SKM-1 treated with dmso at 0.1 percent for 144 hours (cell line): ENCODE results near the gene ANXA6.

Experiments used
- DNase-seq: peaks from one replicate; lab custom pipeline; 2025; ENCODE audit not compliant: unreplicated experiment; lab: John Stamatoyannopoulos, UW

ANXA6 gene

DNA sequence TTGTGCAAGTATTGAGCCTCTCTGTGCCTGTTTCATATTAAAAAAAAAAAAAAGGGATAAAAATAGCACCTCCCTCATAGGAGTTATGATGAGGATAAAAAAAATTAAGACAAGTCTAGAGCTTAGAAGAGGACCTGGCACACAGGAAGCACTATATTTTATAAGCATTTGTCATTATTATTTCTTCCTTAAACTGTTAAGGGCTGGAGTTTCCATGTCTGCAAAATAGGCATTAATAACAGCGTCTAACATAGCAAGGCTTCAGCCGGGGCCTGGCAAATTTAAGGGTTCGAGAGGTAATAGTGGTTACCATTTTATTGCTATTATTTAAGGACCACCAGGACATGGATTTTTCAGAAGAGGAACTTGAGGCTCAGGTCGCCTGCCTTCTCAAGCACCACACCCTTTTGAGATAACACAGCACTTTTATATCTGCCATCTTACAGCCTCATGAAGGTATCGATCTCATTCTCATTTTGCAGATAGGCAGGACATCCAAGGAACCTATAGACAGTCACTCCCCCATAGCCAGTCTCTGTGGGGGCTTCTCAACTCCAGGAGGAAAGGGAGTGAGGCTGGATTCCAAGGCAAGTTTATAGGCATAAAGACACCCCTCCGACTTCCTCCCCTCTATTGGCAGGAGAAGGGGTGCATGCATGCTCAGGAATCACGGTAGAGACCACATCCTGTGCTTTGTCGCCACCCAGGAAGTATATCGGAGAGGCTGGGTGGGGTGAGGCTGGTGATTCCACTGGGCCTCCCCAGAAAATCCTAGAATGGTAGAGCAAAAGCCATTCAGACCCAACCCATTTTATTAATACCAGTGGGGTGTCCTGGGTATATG, 2.4 kb downstream of the ANXA6 start:
- no peak for DNase-seq

DNA sequence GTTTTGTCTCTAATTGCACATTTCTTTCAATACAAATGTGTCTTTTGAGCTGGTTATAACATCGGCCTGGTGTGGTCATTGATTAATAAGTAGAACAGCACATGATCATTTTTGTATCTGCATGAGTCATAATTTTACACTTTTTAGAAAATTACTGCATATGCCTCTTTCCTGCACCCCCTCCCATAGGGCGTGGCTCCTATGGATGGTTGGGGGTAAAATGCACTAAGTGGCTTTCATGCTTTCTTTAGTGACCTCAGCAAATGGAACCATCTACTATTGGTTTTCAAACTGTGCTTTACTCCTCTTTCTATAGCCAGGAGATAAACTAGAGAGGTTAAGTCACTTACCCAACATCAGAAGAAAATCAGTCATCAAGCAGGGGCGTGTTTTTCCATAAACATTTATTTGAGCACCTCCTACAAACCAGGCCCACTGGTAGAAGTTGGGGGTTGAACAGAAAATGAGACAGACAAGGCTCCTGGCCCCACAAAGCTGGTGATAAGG, 3.8 kb downstream of the ANXA6 start:
- no peak for DNase-seq

DNA sequence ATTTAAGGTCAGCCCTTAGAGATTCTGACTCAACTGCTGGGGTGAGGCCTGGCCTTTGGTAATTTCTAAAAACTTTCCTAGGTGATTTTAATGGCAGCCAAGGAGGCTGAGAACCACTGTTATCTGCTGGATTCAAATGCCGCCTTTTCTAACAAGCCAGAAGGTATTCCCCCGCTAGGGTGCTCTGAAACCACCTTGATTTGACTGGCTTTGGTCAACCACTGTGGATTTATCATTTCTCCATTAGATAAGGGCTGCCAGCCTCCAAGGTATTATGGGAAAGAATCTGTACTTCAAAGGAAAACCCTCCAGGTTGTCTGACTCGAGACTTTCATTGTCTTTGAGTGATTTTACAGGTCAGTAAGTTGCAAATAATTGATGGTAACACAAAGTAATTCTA, 4.3 kb downstream of the ANXA6 start:
- DNase-seq, result no peak

DNA sequence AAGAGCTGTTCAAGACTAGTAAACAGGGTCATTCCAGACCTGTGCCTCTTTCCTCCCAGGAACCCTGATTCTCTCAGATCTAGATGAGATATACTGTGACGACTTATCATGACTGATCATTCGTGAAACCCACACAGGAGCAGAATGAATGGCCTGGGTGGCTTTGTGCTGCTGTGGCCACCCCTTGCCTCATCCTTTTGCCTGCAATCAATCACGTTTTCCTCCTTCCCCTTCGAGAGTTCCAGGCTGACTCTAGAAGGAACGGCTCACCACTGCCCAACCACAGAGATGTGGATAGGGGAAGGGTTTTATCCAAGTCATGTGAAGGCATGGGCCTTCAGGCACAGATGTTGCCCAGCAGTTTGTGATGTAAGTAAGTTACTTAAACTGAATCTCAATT, 5.8 kb downstream of the ANXA6 start:
- DNase-seq, result peak; percentile 93

DNA sequence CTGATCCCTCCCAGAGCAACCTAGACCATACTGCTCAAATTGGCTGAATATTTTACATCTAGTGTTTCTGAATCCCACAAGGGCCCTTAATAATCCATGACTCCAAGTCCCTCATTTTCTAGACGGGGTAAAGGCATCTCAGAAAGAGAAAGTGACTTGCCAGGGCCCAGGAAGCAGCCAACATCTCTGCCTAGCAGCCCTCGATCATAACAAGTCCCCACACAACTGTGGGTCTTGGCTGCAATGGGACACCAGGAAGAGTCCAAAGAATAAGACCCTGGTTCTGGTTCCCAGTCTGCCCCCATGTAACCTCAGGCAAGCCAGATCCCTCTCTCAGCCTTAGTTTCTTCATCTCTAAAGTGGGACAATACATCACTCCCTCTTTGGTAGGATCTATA, 6.3 kb downstream of the ANXA6 start:
- DNase-seq, result no peak

DNA sequence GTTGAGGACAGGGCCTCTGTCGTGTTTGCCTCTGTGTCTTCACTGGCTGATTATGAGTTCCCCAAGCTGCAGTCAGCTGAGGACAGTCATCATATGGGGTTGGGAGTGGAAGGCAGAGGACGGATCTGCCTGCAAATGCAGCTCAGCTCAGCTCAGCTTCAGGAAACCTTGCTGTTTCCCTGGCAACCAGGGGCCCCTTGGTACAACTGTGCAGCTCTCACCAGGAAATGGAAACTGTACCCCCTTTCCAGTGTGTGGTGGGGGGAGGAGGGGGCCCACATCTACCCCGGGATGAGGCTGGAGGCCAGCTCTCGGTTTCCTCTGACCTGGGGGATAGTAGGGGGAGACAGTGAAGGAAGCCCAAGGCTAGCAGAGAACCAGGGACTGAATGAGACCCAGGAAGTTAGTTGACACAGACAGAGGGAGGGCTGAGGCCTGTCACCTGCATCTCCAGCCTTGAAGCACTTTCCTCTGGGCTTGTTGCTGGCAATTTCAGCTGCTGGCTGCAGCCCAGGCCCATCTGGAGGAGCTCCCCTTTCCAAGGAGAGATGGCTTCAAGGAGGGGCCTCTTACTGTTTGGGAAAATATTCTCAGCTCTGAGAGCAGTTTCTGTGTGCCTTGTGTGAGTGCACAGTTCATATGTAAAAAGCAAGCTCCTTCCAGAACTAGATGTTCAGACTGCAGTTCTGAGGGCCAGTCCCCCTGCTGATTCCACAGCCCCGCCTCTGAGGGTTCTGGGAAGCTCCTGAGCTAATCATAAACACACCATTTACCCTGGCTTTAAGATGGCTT, 6.9 kb downstream of the ANXA6 start:
- peak; percentile 89 for DNase-seq

DNA sequence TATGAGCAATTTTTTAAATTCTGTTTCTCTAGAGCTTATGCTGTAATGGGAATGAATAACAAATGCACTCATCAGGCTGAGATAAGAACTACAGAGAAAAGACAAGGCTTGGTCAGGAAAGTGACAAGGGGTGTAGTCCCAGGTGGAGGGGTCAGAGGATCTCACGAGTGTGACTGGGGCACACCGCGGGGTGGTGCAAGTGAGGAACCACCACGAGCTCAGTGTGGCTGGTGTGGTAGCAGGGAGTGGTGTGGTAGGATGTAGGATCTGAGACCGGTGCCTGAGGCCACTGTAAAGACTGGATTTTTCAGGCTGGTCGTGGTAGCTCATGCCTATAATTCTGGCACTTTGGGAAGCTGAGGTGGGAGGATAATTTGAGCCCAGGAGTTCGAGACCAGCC, 9.0 kb downstream of the ANXA6 start:
- DNase-seq, result no peak

DNA sequence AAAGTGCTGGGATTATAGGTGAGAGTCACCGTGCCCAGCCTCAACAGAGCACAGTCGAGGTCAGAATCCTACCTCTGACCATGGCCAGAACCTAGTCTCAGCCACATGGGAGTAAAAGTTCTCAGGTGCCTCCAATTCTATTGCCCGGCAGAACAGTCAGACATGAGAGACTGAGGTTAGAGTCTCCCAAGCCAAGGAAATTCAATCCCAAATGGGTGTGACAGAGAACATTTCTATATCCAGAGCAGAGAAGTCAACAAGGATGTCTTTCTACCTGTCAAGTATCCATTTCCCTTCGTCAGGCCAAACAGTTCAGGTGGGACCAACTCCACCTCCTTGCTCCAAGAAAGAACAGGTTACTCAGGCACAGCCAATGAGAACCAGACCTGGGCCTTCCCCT, 10.5 kb downstream of the ANXA6 start:
- DNase-seq, result no peak

DNA sequence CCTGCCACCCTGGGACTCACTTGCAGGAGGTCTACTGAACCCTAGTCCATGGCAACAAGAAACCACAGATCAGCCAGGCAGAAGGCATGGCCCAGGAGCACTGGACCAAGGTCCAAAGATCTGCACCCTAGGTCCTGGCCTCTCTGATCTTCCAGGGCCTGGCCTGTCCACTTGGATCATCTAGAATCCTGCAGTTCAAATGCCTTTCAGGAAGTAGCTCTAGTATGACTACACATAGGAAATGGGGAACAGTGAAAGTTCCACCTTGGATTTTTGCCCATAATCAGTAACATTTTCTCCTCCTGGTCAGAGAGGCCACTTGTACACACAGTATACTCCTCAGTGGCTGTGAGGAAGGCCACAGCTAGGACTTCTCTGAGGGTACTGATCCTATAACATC, 11.5 kb downstream of the ANXA6 start:
- no peak for DNase-seq

DNA sequence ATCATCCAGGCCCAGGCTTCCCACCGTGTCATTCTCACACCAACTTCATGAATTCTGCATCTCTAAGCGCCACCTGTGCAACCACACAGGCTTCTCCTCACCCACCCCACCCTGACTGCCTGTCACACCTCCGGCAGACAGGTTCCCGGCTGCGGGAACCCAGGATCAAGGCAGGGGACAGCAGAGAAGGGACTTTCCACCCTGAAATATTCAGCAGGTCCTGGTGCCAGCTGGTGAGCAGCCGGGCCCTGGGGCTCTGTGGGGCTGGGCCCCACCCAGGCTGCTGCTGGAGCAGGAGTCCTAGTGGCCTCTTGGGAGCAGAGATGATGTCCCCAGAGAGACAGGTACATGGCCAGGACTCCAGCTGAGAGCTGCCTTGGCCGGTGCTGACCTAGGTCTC, 12.7 kb downstream of the ANXA6 start:
- no peak for DNase-seq

DNA sequence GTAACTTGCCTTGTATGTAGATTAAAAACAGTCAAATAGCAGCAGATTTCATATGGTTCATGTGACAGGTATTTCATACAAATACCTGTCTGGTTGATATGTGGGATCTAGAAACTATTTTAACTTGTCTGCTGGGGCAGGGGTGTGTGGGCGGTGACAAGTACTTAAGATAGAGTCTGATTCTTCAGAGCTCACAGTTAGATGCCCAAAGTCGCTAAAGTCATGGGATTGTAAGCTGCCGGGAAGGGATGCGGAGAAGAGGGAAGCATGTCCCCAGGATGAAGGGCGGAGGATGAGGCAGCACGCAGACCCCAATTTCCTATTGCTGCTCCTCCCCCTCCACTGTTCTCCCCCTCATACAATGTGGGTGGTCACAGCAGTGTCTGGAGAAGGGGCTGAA, 13.3 kb downstream of the ANXA6 start:
- no peak for DNase-seq

DNA sequence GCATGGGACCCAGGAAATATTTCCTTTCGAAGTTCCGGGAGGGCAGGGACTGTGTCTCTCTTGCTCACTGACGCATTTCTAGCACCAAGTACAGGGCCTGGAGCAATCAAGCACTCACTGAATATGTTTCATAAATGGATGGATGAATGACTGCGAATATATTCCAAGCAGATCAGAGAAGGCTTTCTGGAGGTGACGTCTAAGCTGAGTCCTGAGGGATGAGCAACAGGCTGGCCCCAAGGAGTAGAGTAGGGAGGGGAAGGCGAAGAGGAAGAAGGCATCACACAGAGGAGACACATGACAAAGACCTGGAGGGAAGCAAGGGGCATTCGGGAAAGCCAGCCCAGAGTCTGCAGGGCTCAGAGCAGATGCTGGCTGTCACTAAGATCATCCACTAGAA, 13.9 kb downstream of the ANXA6 start:
- no peak for DNase-seq

DNA sequence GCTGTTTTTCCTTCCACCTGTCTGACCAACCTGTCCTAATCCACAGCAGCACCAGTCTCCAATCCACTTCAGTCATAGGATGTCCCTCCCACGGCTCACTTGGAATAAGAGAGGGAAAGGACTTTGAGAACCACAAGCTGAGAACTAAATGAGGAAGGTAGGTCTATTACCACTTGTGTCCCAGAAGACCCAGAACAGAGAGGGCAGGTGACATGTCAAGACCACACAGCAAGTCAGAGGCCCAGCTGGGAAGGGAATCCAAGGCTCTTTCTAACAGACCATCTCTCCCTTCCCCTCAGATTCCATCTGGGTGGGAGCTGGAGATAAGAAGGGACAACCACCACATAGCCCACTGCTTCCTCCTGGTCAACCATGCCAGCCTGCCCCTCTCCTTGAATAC, 14.6 kb downstream of the ANXA6 start:
- no peak for DNase-seq

DNA sequence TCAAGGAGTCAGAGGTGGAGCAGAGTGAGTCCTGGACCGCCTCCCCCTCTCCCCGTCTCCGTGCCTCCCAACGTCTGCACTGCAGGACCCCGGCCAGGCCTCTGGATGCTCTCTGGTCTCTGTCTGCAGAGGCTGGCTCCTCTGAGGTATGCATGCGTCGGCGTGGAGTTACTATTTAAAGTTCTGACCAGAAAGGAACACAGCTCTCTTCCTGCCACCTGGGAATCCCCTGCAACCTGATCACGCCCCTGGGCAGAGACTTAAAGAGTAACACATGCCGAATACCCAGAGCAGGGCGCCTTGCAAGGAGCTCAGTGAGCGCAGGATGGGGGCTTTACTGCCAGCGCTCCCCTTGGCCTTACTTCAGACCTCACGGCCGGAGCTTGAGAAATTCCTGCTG, 16.0 kb downstream of the ANXA6 start:
- DNase-seq, result no peak

DNA sequence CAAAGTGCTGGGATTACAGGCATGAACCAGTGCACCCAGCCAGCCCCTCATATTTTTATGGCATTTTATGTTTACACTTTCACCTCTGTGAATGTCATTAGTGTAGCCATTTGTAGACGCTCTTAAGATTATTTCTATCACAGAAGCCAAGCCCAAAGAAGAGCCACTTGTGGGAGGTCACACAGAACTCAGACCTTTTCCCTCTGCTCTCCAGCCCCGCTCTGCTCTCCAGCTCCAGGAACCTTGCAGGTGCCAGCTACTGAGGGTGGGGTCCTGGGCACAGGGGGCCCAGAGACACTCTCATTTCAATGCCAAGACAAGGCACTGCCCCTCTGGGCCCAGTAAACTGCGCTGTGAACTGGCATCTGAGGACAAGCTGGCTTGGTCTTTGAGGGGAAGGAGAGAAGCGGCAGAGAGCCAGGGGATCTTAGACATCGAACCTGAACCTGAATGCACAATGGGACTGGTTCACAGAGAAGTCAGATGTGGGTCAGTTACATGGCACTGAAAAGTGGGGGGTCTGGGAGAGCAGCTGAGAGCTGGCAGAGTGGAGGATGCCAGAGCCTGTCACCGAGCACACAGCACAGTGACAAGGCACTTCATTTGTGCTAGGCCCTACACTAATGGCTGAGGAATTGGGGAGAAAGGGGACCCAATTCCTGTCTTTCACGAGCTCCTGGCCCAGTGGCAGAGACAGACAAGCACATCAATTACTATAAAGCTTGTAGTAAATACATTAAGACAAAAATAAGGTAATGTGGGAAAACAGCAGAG, 16.7 kb downstream of the ANXA6 start:
- no peak for DNase-seq

DNA sequence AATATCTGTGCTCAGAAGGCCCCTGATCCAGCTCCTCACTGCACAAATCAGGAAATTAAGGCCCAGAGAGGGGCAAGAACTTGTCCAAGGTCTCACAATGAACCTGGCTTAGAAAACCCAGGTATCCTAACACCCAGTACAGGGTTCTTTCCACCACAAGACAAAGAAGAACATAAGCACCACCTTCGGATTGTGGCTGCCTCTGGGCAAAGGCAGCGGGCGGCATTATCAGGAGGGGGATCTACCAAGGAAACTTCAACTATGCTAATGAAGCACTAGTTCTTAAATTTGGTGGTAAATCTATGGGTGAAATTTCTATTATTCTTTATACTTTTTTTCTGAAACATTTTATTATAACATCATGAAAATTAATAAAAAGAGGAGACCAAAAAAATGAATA, 17.9 kb downstream of the ANXA6 start:
- no peak for DNase-seq

DNA sequence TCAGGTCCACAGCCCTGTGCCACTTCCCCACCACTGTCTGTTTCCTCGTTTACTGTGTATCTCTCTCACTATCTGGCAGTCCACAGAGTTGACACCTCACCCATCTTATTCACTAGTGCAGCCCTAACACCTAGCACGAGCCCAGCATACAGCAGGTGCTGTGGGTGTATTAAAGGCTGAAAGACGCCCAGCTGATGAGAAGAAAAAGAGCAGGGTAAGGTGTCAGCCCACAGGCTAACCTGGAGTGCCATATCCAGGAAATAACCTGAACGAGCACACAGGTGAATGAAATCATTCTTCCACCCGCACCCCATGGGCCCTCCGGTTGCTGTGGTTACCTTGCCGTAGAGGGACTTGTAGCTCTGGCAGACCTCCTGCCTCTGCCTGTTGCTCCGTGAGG, 18.6 kb downstream of the ANXA6 start:
- no peak for DNase-seq

DNA sequence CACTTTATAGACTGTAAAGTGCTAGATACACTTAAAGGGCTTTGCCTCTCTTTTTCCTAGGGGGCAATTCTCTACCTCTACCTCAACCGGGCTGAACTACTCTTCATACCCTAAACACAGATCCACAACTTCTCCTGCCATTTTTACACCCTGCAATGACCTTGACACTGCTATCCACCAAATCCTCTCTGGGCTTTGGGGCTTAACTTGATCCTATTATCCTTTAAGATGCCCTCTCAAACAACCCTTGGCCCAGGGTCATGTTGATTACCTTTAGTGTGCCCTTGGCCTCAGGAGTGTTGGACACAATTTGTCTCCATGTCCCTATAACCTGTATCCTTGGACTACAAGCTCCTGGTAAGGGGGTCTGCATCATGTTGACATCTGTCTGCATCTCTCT, 19.5 kb downstream of the ANXA6 start:
- DNase-seq, result no peak

DNA sequence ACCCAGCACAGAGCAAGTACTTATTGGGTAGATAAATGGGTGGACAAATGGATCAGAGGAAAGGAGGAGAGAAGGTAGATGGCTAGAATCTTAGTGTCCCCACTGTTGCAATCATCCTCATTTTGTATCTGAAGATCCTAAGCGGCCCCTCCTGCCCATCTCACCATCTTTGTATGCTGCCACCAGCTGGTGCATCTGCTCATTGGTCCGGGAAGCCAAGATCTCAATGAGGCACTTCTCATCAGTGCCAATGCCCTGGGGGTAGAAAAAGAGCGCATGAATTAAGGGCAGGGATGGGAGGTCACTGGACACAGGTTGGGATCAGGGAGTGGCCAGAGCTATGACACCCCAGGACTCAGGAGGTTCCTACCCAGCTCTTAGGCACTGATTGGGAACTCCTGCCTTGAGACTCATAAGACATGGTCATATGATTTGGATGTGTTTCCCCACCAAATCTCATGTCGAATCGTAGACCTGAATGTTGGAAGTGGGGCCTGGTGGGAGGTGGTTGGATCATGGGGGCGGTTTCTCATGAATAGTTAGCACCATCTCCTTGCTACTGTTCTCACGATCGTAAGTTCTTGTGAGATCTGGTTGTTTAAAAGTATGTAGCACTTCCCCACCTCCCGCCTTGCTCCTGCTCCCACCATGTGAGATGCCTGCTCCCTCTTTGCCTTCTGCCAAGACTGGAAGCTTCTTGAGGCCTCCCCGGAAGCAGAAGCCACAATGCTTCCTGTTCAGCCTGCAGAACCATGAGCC, 20.3 kb downstream of the ANXA6 start:
- DNase-seq, result no peak

DNA sequence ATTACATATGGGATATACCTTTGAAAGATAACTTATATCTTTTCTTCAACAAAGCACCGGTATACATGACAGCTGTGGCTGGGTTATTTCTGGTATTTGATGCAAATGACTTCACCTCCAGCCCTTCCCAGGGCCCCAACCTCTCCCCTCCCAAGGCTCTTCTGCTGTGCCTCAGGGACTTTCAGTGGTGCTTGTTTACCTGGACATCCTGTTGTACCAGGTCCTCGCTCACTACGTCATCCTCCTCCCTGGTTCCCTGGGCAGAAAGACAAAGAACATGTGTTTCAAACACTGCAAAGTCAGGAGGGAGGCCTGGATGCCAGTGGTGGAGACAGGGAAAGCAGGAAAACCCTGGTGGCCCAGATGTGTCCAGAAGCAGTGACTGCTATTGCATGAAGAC, 23.4 kb downstream of the ANXA6 start:
- no peak for DNase-seq

DNA sequence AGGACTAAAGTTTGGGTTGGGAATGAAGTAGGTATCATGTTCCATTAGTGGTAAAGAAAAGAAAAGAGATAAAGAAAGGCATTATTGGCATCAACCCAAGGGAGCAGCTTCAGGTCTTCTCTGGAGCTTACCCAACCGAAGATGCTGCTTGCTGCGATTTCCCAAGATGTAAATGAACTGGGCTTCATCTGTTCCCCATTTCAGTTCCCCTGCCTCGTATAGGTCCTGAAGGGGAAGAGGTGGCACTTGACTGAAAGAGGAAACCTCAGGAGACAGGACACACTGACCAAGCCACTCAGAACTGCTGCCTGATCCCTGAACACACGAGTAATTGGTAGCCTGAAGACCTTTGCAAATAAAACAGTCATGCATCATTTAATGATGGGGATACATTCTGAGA, 24.6 kb downstream of the ANXA6 start:
- DNase-seq, result peak; percentile 95
